Daoy (cell line): Measurements from ENCODE around the gene PAFAH2. TPM values are rescaled to one million over a fixed set of nuclear protein-coding genes. Genes with fewer than 3 reads are reported as not detected.

Experiments
- DNase-seq: peaks from one replicate; pipeline ENCODE4 v3.0.0-alpha.2; 2015; ENCODE audit warnings: low read depth
- total RNA-seq: library from RNA; depleted of rRNA; stranded (reverse); fragments of >200 nt; shearing (Covaris generic); gene quantifications from 2 replicates; pipeline ENCODE4 v1.2.3, GENCODE V29; 2014; rRNA removed

PAFAH2 gene
- 7.7 and 9.0 TPM in 2 replicates for total RNA-seq

- DNase-seq = peak; percentile 99
Measured at GRCh38 chr1:25997828-25998761, at the start of gene PAFAH2. TSS of gene PAFAH2 (minus strand) at chr1:25998063. CDS start at chr1:25990816, 7,247 bp downstream.

GRCh38 chr1:26047278-26047874 lies 49.5 kb upstream of the PAFAH2 start:
- no peak for DNase-seq

- no peak for DNase-seq
Measured at GRCh38 chr1:26046246-26047095, 48.6 kb upstream of the PAFAH2 start.

- no peak for DNase-seq
Measured at GRCh38 chr1:26045722-26046245, 47.9 kb upstream of the PAFAH2 start, which contains the start of gene SLC30A2. TSS of gene SLC30A2 (minus strand) at chr1:26046118. CDS start at chr1:26045896, 222 bp downstream.

GRCh38 chr1:26044971-26045721 lies 47.3 kb upstream of the PAFAH2 start:
- no peak for DNase-seq

- DNase-seq = no peak
Measured at GRCh38 chr1:26044414-26044813, 46.6 kb upstream of the PAFAH2 start.

- no peak for DNase-seq
Measured at GRCh38 chr1:26043765-26044164, 45.9 kb upstream of the PAFAH2 start.

- no peak for DNase-seq
Measured at GRCh38 chr1:26041978-26042377, 44.1 kb upstream of the PAFAH2 start.

GRCh38 chr1:26041401-26041800 lies 43.5 kb upstream of the PAFAH2 start:
- DNase-seq = no peak

- no peak for DNase-seq
Measured at GRCh38 chr1:26038904-26039303, 41.0 kb upstream of the PAFAH2 start.

- DNase-seq = no peak
Measured at GRCh38 chr1:26038477-26038876, 40.6 kb upstream of the PAFAH2 start.

GRCh38 chr1:26037904-26038303 lies 40.0 kb upstream of the PAFAH2 start:
- DNase-seq = no peak

GRCh38 chr1:26036756-26037281 lies 39.0 kb upstream of the PAFAH2 start:
- no peak for DNase-seq

GRCh38 chr1:26035959-26036755 lies 38.3 kb upstream of the PAFAH2 start:
- peak; percentile 88 for DNase-seq

GRCh38 chr1:26035203-26035958 lies 37.5 kb upstream of the PAFAH2 start:
- DNase-seq = peak; percentile 97

- DNase-seq = no peak
Measured at GRCh38 chr1:26034504-26035202, 36.8 kb upstream of the PAFAH2 start.

GRCh38 chr1:26032656-26033357 lies 34.9 kb upstream of the PAFAH2 start:
- no peak for DNase-seq
